CD4-positive, alpha-beta T cell treated with Interleukin-15 for 1 hour (primary cell): ENCODE data around the gene DPH1.
"Not testable (repeated sequence)": the region's sequence is repeated elsewhere in the genome, so short reads cannot be mapped to it uniquely, and the experiment has no call there.

Experiments
- DNase-seq: peaks from one replicate; pipeline ENCODE4 v3.0.0-alpha.2; 2020

Gene DPH1

DNA sequence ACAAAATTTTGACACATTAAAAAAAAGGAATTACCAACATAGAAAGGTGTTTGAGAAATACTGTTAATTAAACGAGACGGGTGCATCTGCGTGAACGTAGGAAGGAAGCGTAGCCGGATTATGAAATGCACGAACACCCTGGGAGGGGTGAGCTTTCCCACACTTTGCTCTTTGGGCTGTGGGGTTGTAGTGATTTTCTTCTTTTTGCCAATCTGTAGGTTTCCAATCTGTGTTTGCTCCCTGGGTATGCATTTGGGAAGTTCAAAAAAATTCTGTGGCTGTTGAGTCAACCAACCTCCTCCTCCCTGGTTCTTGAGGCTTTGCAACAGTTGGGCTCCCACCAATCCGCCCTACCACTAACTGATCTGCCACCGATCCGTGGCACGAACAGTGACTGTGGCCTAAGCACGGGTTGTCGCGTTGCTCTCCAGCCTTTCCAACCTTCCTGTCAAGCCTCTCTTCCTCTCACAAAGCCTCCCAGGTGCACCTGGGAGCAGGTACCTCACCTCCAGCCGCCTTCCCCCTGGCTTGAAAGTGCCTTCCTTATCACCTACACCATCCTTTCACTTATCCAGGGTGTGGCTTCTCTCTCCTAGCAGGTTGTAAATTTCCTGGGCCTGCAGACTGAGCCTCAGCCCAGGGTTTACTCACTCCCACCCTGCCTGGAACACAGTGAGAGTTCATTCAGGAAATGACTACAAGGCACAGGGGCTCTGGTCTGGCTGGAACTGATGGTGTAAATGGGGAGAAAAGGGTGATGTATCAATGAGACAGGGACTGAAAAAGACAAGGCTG, 21.4 kb upstream of the DPH1 start:
- DNase-seq = no peak

DNA sequence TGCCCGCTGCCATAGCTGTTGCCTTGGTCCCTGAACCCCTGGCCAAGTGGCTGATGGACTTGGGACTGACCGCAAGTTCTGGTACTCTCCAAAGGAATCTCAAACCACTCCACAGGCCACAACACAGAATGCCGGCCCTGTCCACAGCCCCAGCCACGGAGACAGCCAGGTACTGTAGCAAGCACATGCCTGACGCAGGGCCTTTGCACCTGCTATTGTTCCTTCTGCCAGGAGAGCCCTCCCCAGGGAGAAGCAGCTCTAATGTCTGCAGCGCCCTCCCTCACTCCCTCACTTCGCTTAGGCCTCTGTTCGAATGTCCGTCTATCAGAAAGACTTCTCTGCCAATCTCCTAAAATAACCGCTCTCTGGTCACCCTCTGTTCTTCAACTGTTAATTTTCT, 20.2 kb upstream of the DPH1 start:
- no peak for DNase-seq

DNA sequence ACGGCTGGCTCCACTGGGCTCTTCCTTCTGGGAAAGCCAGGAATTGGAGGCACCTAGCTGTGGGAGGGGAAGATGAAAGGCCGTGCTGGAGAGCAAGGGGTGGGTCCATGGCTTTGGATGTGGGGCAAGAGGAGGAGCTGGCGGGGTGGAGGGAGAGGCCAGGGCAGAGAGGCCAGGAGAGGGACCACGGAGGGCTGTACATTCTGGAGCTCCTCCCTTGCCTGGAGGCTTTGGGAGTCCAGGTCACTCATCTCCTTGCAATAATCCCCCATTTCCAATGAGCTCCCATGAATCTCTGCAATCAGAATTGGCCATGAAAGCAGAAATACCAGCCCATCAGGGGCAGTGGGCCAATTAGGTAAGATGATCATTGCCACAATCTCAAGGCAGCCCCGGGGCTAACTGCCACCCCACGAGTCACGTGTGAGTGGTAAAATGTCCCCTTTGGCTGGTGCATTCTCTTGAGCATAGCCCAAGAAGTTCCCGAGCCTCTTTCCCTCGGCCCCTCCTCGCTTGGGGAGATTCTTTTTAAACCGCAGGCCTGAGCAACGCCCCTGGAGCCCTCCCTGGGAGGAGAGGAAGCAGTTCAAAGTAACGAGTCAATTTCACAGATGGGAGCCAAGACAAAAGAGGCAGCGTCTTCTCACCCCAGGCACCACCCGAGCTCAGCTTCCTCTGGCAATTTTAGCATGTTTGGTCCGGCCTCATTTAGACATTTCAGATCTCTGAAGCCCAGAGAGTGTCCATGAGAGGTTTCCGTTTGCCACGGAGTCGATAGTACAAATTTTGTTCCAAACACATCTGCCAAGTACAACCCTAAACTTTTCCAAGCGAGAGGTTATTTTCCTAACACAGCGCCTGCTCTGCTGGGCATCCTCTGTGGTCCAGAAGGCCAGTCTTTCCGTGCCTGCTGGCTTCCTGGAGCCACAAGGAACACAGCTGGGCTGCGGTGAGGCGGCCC, 18.3 kb upstream of the DPH1 start:
- no peak for DNase-seq

DNA sequence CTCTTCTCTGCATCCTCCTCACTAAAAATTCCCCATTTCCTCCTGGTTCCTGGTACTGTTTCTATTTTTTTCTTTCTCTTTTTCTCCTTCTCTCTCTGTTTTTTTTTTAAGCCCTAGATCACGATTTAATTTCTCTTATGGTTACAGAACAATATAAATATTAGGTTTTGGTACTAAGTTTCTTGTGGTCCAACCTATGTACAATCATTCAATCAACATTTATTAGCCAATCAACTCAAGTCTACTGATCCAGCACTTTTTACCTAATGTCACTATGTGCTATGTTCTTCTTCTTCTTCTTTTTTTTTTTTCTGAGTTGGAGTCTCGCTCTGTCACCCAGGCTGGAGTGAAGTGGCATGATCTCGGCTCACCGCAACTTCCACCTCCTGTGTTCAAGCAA, 17.5 kb upstream of the DPH1 start:
- no peak for DNase-seq

DNA sequence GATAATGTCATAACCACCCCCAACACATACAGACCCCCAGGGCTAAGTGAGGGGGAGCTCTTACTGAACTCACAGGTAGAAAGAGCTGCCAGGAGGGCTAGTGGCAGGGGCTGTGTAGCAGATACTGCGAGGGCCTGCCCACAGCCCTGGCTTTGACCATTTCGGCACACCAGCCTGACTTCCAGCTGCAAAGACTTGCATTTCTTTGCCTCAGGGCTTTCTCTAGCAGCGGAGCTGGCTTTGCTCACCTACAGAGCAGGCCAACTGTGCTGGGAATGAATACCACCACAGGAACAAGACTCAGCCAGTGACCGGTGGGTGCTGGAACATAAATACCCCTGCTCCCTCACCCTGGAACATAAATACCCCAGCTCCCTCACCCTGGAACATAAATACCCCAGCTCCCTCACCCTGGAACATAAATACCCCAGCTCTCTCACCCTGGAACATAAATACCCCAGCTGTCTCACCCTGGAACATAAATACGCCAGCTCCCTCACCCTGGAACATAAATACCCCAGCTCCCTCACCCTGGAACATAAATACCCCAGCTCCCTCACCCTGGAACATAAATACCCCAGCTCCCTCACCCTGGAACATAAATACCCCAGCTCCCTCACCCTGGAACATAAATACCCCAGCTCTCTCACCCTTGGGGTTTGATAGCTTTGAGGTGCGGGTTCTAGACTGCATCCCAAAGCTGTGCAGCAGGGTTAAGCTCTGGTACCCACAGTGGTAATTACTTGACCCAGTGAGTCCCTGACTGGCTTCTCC, 16.5 kb upstream of the DPH1 start:
- DNase-seq = not testable (repeated sequence)

DNA sequence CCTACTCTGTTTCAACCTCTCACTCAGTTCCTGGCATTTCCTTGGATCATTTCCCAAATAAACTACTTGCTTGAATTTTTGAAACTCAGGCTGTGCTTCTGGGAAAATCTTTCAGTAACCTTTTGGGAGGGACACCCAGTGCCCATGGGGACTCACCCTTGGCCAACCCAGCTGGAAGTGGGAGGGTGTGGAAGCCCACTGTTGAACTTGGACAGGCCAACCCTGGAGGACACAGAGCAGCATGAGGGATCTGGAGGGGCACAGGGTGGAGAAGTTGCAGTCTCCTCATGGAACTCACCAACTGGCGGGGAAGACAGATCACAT, 16.0 kb upstream of the DPH1 start:
- DNase-seq = no peak

DNA sequence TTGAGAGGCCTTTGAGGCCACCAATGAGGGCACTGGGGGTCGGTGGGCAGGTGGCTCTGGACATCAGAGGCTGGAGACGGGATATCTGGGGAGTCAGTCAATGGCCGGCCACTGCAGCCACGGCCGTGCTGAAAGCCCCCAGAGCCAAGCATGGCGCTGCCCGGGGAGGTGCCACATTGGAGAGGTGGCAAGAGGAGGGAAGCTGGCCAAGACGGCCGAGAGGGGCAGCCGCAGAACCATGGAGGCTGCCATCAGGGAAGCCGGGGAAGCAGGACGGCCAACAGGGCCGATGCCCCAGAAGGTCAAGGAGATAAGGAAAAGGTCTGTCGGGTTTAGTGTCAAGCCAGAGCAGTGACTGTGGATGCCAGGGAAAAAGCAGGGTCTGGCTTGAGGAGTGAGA, 14.6 kb upstream of the DPH1 start:
- no peak for DNase-seq

DNA sequence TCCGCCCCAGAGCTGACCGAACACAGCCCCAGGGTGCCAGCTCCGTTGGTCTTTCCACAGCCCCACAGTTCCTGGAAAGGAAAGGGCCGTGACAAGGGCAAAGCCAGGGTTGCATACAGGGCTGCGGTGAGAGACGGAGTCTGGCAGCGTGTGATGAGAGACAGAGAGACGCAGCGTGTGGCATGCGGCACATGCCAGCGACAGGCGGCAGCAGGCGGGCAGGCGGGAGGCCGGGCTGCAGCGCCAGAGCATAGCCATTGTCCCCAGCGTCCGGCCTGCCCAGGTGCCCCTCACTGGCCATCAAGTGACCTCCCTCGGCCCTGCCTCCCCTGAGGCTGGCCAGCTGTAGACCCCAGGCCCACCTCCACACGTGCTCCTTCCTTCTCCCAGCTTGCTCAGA, 13.5 kb upstream of the DPH1 start:
- DNase-seq = no peak

DNA sequence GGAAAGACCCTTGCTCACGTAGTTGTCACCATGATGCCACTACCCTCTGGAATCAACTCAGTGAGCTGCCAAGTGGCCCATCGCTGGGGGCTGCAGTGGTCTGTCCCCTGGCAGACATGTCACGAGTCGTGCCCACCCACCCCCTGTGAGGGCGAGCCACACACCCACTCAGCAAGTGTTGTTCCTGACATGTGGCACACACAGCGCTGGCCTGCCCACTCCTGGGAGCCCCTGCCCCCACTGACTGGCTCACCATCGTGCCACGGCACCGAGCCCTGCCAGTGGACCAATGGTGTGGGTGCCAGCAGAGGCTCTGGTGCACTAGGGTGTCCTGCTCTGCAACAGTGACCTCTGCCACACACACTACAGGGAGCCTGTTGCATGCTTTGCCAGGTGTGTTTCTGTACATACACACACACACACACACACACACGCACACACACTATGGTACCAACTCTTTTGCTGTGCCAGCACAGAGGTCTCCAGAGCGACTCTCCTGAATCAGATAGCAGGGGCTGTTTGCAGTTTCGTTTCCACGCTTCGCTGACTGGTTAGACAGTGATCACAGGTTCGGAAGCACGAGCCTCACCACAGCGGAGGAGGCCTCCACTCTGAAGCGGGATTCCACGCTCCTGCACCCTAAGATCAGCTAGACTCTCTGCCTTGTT, 12.5 kb upstream of the DPH1 start:
- no peak for DNase-seq

DNA sequence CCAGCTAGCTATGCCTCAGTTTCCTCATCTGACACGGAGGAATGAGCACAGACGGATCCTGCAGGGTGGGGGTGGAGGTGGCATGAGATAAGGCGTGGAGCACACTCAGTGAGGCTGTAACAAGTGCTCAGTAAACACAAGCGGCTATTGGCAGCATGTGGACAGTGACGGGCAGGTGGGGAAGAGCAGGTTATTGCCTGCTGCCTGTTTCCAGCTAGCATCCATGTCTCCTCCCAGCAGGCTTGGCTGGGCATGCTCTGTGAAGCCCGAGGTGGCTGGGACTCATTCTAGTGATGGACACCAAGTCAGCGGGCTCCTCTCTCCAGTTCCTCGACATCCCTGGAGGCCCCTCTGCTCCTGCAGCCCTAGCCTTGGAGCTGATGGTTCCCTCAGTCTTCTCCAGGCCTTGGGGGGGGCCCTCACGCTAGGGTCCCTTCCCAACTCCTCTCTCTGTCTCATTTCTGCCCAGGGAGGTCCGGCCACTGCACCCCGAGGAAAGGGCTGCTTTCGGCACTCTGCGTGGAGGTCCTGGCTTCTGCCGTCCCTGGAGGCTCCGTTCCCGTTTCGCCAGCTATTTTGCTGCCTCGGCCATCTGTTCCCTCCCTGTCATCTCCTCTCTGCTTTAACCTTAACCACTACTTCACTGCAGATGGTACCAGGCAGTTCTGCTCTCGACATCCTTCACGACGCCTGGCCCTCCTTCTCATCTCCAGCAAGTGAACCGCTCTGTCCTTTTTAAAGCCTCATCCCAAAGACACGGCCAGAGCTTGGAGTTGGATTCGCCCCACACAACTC, 11.0 kb upstream of the DPH1 start:
- no peak for DNase-seq

DNA sequence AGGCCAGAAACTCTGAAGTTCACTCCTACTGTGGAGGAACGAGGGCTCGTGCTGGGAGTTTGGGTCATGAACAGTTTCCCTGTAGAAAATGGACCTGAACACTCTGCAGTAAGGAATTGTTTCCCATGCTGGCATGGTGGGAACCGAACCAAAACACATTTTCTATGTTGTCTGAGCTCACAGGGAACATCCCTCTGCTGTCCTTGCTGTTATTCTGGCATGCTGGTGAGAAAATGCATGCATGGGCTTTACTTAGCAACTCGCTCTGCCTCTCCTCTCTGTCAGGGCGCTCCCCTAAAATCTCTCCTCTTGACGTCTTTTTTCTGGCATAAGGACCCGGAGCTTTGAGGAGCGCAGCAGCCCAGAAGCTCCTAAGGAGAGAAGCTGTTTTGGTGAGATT, 10.2 kb upstream of the DPH1 start:
- no peak for DNase-seq

DNA sequence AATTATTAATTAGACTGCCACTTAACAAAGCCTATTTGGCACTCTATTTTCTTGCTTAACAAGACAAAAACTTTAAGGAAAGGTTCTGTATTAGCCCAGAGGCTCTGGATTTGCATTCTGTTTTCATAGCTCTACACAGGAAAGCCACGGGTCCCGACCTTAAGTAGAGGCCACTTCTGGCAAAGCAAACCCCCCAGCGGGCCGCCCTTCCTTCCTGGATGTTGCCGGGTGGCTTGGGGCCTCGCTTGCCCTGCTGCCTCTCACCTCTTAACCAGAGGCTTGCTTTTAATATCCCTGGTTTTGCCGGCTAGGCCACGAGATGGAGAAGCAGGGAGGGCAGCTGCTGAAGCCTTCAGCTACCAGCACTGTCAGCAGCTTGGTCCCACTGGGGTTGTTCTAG, 9.2 kb upstream of the DPH1 start:
- DNase-seq = no peak

DNA sequence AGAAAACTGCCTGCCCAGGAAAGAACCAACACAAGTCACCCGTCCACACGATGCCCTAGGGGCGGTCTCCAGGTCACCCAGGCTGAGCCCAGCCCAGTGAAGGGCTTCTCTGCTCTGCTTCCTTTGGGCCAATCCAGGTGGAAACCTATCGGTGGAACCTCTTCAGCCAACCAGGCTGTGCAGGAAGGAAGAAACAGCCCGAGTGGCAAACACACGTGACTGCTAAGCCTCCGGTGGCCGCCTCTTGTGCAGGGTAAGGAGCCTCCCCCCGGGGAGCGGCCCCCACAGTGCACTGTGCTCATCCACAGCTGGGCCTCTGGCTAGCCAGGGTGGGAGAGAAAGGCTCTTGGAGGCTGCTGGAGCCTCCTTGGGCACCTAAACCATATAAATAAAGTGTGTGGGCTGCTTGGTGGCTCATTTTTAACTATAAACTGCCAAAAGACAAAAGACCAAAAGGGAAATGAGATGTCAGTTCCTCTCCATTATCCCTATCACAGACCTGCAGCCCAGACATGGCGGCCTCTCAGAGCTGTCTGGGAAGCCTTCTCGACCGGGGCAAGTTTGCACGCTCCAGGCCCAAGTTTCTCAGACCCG, 7.2 kb upstream of the DPH1 start:
- DNase-seq = no peak

DNA sequence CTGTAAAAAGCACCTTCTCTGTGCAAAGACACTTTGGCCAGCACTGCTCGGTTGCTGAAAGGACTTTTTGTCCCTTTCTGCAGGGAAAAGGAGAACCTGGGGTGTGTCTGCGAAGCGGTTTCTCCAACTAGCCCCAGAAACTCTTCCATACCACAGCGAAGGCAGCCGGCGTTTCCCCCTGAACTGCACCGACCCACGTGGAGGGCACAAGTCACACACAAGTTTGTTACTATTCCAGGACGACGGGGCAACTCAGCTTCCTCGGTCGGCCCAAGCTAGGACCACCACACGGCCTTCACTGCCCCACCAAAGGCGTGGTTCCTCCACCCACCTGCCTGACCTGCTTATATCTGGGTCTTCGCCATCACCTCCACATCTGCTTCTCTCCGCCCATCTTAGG, 6.7 kb upstream of the DPH1 start:
- DNase-seq = no peak

DNA sequence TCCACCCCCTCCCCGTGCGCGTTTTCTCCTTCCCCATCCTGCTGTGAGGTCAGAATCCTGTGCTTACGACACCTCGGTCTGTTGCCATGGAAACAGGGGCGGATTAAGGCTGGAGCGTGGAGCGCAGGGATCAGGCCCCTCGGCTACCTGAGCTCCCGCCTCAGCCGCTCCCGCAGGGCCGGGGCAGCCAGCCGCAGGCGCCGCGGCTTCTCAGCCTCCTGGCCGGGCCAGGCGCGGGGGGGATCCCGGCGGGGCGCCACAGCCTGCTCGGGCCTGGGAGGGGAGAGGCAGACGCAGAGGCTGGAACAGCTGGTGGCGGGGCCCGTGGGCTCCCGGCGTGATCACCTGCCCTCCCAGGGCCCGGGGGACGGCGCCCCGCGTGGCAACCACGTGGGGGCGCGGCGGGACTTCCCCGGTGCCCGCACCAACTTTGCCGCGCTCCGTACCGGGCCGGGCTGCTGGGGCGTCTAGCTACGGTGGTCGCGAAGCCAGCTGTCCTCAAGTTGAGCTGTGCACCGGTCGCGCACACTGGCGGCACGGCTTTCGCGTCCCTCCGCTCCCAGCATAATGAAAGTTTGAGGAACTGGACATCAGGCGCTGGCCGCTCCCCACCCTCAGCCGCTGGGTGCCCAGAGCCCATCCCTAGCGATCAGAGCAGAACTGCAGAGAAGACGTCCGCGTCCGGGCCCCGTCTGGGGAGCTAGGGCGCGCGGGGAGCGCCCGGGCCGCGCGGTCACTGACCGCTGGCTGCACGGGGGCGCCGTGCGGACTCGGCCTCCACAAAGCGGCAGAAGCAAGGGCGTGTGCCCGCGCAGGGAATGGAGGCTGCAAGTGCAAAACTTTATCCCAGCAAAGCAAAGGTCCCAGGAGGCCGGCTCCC, 6.0 kb upstream of the DPH1 start:
- peak; percentile 69 for DNase-seq

DNA sequence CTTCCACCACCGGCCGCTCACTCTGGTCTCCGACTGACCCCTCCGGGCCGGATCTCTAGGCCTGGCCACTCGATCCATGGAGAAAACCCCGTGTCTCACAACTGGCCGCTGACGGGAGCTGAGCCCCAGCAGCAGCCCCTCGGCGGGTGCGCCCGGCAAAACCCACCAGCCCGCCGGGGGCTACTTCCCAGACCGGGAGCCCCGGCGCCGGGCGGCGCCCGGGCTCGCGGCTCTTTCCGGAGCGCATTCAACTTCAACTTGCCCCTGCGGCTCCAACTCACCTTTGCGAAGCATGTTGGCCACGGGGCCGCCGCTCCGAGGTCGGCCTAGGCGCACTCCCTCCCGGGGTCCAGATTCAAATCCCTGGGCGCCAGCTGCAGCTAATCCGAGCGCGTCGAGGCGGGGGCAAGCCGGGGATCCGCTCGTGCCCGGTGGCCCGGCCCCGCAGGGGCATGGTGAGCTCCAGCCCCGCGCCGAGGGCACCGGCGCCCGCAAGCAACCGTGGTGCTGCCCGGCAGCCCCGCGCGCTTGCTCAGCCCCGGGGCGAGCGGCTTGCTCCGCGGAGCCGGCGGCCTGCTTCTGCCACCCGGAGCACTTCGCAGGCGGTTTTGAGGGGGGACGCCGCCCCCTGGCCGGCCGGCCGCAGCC, 5.3 kb upstream of the DPH1 start:
- no peak for DNase-seq

DNA sequence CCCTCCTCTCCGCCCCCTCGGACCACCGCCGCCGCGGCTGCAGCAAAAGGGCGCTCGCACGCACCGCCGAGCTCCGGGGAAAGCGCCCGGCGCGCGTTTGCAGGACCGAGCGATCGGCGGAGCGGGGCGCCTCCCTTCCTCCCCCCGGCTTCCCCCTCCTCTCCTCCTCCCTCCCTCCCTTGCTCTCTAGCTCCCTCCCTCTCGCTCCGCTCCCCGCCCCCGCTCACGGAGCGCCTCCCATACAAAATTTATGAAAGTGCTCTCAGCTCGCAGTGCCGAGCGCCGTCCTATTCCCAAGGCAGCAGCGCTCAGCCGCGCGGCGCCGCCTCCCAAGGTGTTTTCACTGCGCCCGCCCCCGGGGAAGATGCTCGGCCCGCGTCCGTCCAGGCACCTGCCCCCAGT, 4.7 kb upstream of the DPH1 start, which contains the start of gene RTN4RL1:
TSS of gene RTN4RL1 (minus strand) at position 115 of the 402 bp plus-strand sequence. CDS start 469 bp downstream, outside the sequence.
- peak; percentile 74 for DNase-seq

DNA sequence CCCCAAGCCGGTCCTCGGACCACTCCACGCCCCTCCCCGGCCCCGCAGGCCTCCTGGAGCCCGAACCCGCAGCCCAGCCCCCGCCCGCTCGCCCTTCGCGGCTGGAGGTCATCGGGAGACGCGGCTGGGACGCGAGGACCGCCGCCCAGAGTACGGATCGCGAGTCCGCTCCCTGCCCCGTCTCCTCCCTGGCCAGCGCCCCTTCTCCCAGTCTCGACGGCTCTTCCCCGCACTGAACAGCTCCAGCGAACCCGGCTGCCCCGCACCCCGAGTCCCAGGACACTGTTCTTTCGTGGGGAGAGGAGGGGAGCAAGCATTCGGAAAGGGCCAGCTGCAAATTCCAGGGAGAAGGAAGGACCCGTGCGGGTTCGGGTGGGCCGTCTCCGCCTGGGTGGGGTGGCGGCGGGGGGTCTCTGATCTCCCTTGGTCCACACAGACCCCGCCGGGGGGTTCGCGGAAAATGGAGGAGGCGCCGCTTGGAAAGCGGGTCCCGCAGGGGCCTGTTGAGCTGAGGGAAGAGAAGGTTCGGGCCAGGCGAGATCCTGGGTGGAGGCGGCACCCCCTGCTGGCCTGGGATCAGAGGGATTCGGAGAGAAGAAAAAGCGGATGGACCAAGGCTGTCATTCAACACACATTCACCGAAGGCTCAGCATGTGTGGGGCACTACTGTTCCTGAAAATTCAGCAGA, 4.2 kb upstream of the DPH1 start:
- no peak for DNase-seq

DNA sequence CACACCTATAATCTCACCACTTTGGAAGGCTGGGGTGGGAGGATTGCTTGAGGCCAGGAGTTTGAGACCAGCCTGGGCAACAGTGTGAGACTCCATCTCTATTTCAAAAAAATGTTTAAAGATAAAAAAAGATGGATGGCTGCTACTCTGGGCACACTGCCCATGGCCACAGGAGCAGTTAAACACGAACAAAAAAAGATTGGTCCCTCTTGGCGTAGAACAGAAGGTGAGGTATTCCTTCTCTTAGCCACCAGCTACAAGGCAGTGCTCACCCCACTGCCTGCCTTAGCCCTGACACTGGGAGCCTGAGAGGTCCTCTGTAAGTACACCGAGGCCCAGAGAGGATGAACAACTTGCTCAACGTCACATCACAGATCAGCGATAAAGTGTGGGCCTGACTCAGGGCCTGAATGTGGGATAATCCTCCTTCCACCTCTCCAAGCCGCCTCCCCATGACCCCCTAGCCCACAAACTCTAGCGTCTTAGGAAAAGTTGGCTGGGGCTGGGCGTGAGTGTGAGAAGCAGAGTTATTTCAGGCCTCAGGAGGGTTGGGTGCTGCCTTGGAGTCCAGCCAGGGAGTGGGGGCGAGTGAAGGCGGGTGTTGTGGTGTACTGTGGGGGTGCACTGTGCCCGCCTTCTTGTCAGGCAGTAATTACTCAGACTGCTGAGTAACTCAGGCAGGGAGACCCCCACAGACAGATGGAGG, 2.3 kb upstream of the DPH1 start:
- DNase-seq = no peak
